ENCODE results near the gene MARCHF9.

- TF ChIP-seq, protein P1, sequence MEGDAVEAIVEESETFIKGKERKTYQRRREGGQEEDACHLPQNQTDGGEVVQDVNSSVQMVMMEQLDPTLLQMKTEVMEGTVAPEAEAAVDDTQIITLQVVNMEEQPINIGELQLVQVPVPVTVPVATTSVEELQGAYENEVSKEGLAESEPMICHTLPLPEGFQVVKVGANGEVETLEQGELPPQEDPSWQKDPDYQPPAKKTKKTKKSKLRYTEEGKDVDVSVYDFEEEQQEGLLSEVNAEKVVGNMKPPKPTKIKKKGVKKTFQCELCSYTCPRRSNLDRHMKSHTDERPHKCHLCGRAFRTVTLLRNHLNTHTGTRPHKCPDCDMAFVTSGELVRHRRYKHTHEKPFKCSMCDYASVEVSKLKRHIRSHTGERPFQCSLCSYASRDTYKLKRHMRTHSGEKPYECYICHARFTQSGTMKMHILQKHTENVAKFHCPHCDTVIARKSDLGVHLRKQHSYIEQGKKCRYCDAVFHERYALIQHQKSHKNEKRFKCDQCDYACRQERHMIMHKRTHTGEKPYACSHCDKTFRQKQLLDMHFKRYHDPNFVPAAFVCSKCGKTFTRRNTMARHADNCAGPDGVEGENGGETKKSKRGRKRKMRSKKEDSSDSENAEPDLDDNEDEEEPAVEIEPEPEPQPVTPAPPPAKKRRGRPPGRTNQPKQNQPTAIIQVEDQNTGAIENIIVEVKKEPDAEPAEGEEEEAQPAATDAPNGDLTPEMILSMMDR (IDR thresholded peaks at IDR 0.05): no peak
- TF ChIP-seq POLR2A (IDR thresholded peaks at IDR 0.05): no peak
Observed at GRCh38 chr12:57756406-57757341, 1.8 kb downstream of the MARCHF9 start.

Measured in lower leg skin (tissue), 3 donors.